B cell (primary cell): ENCODE data around the gene PHACTR3. TPM values are rescaled to one million over a fixed set of nuclear protein-coding genes. Genes with fewer than 3 reads are reported as not detected.

Experiments used
- ATAC-seq: fragments of 200-7000 bp; cut with Tn5 transposase; one replicate; pipeline ENCODE4 v1.10.0; 2021; ENCODE audit warnings: low read depth, mild to moderate bottlenecking, moderate number of reproducible peaks, moderate library complexity
- CTCF ChIA-PET: fragments of 350-600 bp; sonication (Branson Sonifier 250); formaldehyde crosslinking; loops from one replicate; lab custom pipeline; 2021; ENCODE audit warnings: antibody characterized with exemption, inconsistent platforms; lab: Charles Lee
- POLR2A ChIA-PET: fragments of 350-600 bp; sonication (Branson Sonifier 250); formaldehyde crosslinking; loops from one replicate; lab custom pipeline; 2021; ENCODE audit warnings: antibody characterized with exemption; lab: Charles Lee
- DNase-seq: peaks from one replicate; pipeline ENCODE4 v3.0.0; 2013
- H2AFZ ChIP-seq: 2 replicates; pipeline ENCODE4 v1.6.1; 2012; ENCODE audit warnings: mild to moderate bottlenecking, low read depth, low read length; ENCODE audit not compliant: insufficient read depth, poor library complexity, severe bottlenecking
- H3K27ac ChIP-seq, 2 donors: 1 replicate in 1 of 2; 2 replicates in 1 of 2; pipeline ENCODE4 v1.5.1; 2012 to 2013; ENCODE audit warnings: low read length in 2 of 2, mild to moderate bottlenecking in 2 of 2, moderate library complexity in 1 of 2
- H3K27me3 ChIP-seq, 4 experiments: fragments of 200-600 bp in 1 of 4; sonication (generic) in 1 of 4; replicated peaks in 1 of 4; 1 replicate in 2 of 4; 2 replicates in 2 of 4; pipeline versions ENCODE4 v1.6.1 to v1.7.0; 2013 to 2016; ENCODE audit warnings: low read length in 3 of 4, mild to moderate bottlenecking in 2 of 4, mixed read lengths in 1 of 4, moderate library complexity in 1 of 4; ENCODE audit not compliant: insufficient read depth in 4 of 4, control insufficient read depth in 3 of 4; ENCODE audit errors: control extremely low read depth in 1 of 4
- H3K36me3 ChIP-seq, 2 experiments: replicated peaks in 1 of 2; 1 replicate in 1 of 2; 2 replicates in 1 of 2; pipeline versions ENCODE4 v1.6.1 to v1.7.1; 2013; ENCODE audit warnings: low read length in 1 of 2; ENCODE audit not compliant: insufficient read depth in 2 of 2, control insufficient read depth in 1 of 2; ENCODE audit errors: control extremely low read depth in 1 of 2, extremely low read depth in 1 of 2
- H3K4me1 ChIP-seq, 2 donors: fragments of 200-600 bp in 1 of 2; sonication (generic) in 1 of 2; 1 replicate in 1 of 2; 2 replicates in 1 of 2; pipeline versions ENCODE4 v1.5.1 to v1.6.1; 2013 to 2017; ENCODE audit warnings: low read length in 2 of 2; ENCODE audit not compliant: control insufficient read depth in 2 of 2, insufficient read depth in 2 of 2
- H3K4me2 ChIP-seq: replicated peaks from 2 replicates; pipeline ENCODE3; 2012; ENCODE audit warnings: mild to moderate bottlenecking, low read depth, low read length; ENCODE audit not compliant: poor library complexity, severe bottlenecking
- H3K4me3 ChIP-seq, 5 experiments: fragments of 200-600 bp in 1 of 5; sonication (generic) in 1 of 5; 1 replicate in 3 of 5; 2 replicates in 2 of 5; pipeline versions ENCODE4 v1.5.1 to v1.7.0; 2011 to 2016; ENCODE audit warnings: low read length in 4 of 5, mild to moderate bottlenecking in 4 of 5, low read depth in 2 of 5, control low read depth in 1 of 5, moderate library complexity in 1 of 5; ENCODE audit not compliant: insufficient read depth in 1 of 5; ENCODE audit errors: control extremely low read depth in 1 of 5, extremely low read depth in 1 of 5
- H3K79me2 ChIP-seq: fragments of 200-600 bp; sonication (generic); one replicate; pipeline ENCODE4 v1.6.0; 2016; ENCODE audit warnings: low read length; ENCODE audit not compliant: control insufficient read depth, insufficient read depth
- H3K9ac ChIP-seq: fragments of 200-600 bp; sonication (generic); 2 replicates; pipeline ENCODE4 v1.6.1; 2017; ENCODE audit warnings: mild to moderate bottlenecking, low read length, moderate library complexity
- H3K9me3 ChIP-seq, 3 donors: one replicate each; pipeline versions ENCODE4 v1.6.1 to v1.7.1; 2013; ENCODE audit warnings: low read length in 2 of 3; ENCODE audit not compliant: control insufficient read depth in 2 of 3, insufficient read depth in 1 of 3; ENCODE audit errors: control extremely low read depth in 1 of 3
- H4K20me1 ChIP-seq: 2 replicates; pipeline ENCODE4 v1.6.0; 2012; ENCODE audit warnings: mild to moderate bottlenecking, low read length; ENCODE audit not compliant: insufficient read depth, control insufficient read depth, poor library complexity, severe bottlenecking
- H3K27ac Mint-ChIP-seq: one replicate; pipeline ENCODE4 v1.8.0; 2021; ENCODE audit warnings: mixed read lengths
- H3K27me3 Mint-ChIP-seq: one replicate; pipeline ENCODE4 v1.8.0; 2021; ENCODE audit warnings: mixed read lengths
- H3K4me1 Mint-ChIP-seq: one replicate; pipeline ENCODE4 v1.8.0; 2021; ENCODE audit warnings: mixed read lengths
- H3K4me3 Mint-ChIP-seq: one replicate; pipeline ENCODE4 v1.8.0; 2021; ENCODE audit warnings: mixed read lengths
- H3K9me3 Mint-ChIP-seq: one replicate; pipeline ENCODE4 v1.8.0; 2022; ENCODE audit warnings: mixed read lengths; ENCODE audit not compliant: insufficient read depth
- EZH2 ChIP-seq: IDR thresholded peaks from 2 replicates; pipeline ENCODE4 v1.6.1; 2012; ENCODE audit warnings: borderline replicate concordance, low read depth, mild to moderate bottlenecking, moderate library complexity, low read length; ENCODE audit not compliant: insufficient read depth, poor library complexity, severe bottlenecking
- WGBS: methylation state at CpG from one replicate; pipeline ENCODE4 v1.1.5; 2013; ENCODE audit warnings: missing lambda C conversion rate; ENCODE audit not compliant: insufficient coverage; 5-methylcytosine and 5-hydroxymethylcytosine counted together
- intact Hi-C: fragments of 100-400 bp; cut with micrococcal nuclease; formaldehyde crosslinking; loops from one replicate; pipeline ENCODE4 v1.10.0; 2022
- polyA plus RNA-seq: library from polyadenylated mRNA; depleted of rRNA; stranded (reverse); fragments of >200 nt; gene quantifications from 2 replicates; pipeline ENCODE4 v1.2.3, GENCODE V29; 2012
- total RNA-seq, 2 donors: library from RNA; stranded (reverse); fragments of 120-200 nt in 1 of 2; gene quantifications; 1 replicate in 1 of 2; 2 replicates in 1 of 2; pipeline versions ENCODE4 v1.2.3 to v1.2.4, GENCODE V29; 2013 to 2022
- TF ChIP-seq, protein P1 (sequence below): fragments of 200-600 bp; IDR thresholded peaks from one replicate; pipeline ENCODE4 v1.8.0; 2022; ENCODE audit warnings: antibody characterized with exemption, mild to moderate bottlenecking

The PHACTR3 gene
- total and polyA plus RNA-seq, 2 donors (not counting 1 experiment from before 2014, with no cell fraction given) = not detected

DNA sequence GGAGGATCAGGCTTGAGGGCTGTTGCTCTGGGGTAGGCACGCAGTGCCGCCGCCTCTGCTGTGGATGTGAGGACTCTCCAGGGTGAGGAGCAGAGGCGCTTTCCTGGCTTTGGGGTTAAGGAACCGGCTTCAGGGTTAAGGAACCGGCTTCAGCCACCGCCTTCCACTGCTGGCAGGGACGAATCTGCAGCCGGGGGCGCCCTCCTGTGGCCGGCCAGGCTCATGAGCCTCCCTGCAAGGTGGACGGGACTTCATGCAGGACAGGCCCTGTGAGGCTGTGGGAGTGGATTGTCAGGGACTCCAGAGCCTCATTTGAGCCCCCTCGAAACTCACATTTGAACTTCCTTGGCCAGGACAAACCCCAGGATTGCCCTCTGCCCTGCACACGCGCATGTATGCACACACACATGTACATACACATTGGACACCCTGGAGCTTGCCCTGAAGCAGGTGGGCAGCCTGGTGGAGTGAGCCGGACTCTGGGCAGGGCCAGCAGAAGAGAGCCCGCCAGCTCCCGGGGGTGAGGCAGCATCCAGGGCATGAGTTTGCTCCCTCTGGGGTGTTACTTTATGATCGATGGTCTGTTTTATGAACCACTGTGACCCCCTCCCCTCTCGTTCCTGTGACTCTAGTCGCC is 146.9 kb downstream of the PHACTR3 start:
- 32% methylated on average over 20 of the region's 21 CpGs for WGBS

DNA sequence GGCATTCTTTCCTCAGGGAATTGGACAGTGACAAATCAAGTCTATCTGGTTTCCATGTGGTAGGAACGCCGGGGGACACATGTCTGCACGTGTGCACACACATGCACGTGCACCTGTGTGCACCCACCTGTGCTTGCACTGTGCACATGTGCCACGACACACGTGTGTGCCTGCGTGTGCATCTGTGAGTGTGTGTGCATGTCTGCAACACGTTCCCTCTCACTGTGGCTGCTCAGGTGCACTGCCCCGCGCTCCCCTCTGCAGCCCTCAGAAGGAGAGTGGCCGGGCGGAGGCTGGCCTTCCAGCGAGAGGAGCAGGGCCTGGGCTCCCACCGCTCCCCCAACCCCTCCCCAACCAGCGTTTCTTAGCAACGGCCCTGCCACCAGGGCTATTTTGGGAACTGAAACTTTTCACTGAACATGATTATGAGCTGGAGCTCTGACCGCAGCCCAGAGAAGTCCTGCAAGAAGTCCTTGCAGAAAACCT is 147.8 kb downstream of the PHACTR3 start:
- Histone ChIP-seq H3K27ac (no peak overlapping the region), H3K4me1 (peaks cover 10 to 18% of the 10 kb centered on the region in 2 donors), H4K20me1 (no peaks in the 10 kb centered on the region), H2AFZ (no peak overlapping the region), H3K9me3 (peaks cover 0 to 4% (median 0%) of the 10 kb centered on the region in 3 donors), H3K4me3 (no peak overlapping the region), H3K36me3 (no peaks in the 10 kb centered on the region), H3K4me2 (peak overlapping the region; percentile 49), H3K9ac (no peak overlapping the region), H3K79me2 (no peaks in the 10 kb centered on the region), H3K27me3 (no peaks in the 10 kb centered on the region)
- peak; percentile 14 for ATAC-seq
- DNase-seq = peak; percentile 17
- Mint-ChIP-seq H3K4me1 (peaks cover 15% of the 10 kb centered on the region), H3K4me3 (peak overlapping the region; percentile 15), H3K9me3 (no peaks in the 10 kb centered on the region), H3K27me3 (peaks cover 11% of the 10 kb centered on the region), H3K27ac (no peak overlapping the region)
- TF ChIP-seq, protein P1, sequence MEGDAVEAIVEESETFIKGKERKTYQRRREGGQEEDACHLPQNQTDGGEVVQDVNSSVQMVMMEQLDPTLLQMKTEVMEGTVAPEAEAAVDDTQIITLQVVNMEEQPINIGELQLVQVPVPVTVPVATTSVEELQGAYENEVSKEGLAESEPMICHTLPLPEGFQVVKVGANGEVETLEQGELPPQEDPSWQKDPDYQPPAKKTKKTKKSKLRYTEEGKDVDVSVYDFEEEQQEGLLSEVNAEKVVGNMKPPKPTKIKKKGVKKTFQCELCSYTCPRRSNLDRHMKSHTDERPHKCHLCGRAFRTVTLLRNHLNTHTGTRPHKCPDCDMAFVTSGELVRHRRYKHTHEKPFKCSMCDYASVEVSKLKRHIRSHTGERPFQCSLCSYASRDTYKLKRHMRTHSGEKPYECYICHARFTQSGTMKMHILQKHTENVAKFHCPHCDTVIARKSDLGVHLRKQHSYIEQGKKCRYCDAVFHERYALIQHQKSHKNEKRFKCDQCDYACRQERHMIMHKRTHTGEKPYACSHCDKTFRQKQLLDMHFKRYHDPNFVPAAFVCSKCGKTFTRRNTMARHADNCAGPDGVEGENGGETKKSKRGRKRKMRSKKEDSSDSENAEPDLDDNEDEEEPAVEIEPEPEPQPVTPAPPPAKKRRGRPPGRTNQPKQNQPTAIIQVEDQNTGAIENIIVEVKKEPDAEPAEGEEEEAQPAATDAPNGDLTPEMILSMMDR = no peak
- no peak for TF ChIP-seq EZH2
- POLR2A ChIA-PET = no interaction called here
- intact Hi-C loops = no loop called here
- WGBS = 31% methylated on average over 17 of the region's 17 CpGs
- CTCF ChIA-PET = no interaction called here

More for the DNA sequence above, 146.9 kb downstream of the PHACTR3 start:
- peaks cover 0 to 4% (median 0%) of the 10 kb centered on the region in 3 donors for H3K9me3 ChIP-seq
- H3K79me2 ChIP-seq = no peaks in the 10 kb centered on the region
- no peak overlapping the region for H2AFZ ChIP-seq
- POLR2A ChIA-PET = no interaction called here
- Mint-ChIP-seq H3K4me1 (peaks cover 15% of the 10 kb centered on the region), H3K4me3 (no peak overlapping the region), H3K27me3 (peaks cover 9% of the 10 kb centered on the region), H3K9me3 (no peaks in the 10 kb centered on the region), H3K27ac (no peak overlapping the region)
- peaks cover 10 to 18% of the 10 kb centered on the region in 2 donors for H3K4me1 ChIP-seq
- TF ChIP-seq EZH2 = no peak
- TF ChIP-seq, protein P1 = no peak
- no peak for DNase-seq
- H3K4me2 ChIP-seq = no peak overlapping the region
- no peaks in the 10 kb centered on the region for H3K27me3 ChIP-seq
- intact Hi-C loops = no loop called here
- no peaks in the 10 kb centered on the region for H3K36me3 ChIP-seq
- no peak overlapping the region for H3K27ac ChIP-seq
- CTCF ChIA-PET = no interaction called here
- no peak overlapping the region for H3K4me3 ChIP-seq
- no peak for ATAC-seq
- no peak overlapping the region for H3K9ac ChIP-seq
- H4K20me1 ChIP-seq = no peaks in the 10 kb centered on the region
